Measurements from ENCODE around the gene DCP1A. TPM values are rescaled to one million over a fixed set of nuclear protein-coding genes. Genes with fewer than 3 reads are reported as not detected.

Gene DCP1A
- total and polyA plus RNA-seq, 2 experiments from 2014 or later = 20.4 to 34.5 TPM

DNA sequence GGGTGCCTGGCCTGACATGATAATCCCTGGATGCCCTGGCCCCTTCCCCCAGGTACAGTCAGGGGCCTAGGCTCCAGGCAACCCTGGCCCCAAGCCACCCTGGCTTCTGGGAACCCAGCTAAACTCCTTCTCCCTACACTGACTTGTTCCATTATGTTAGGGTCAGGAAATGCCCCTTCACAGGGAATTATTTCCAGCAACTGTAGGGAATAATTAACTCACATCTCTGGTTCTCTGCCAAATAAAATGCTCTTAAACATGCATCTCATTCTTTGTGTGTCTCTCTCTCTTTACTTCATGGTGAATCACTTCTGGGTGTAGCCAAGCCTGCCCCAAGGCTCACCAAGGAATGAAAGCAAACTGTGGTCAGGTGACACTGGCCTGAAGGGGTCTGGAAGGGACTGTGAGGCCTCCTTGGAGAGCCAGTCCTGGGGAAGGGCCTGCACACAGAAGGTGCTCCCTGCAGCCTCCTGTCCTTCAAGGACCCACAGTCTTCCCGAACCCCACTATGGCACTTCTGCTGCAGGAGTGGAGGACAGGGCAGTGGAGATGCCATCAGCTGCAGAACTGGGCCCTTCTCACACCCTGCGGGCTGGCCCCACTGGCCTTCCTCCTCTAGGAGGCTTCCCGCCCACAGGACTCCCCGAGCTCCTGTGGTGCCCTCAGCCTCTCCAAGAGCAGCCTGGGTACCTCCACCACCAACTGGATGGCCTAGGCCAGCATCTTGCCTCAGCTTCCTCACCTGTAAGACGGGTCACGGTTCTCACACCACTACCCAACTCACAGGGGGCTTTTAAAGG is 109.1 kb downstream of the DCP1A start:
- DNase-seq (ENCODE audit: low spot score) = peak; percentile 75
- Histone ChIP-seq H2AFZ (no peak overlapping the region), H3K4me2 (peak overlapping the region; percentile 19), H3K36me3 (replicated peaks; ENCODE audit: insufficient read depth, low read depth) (no peaks in the 10 kb centered on the region), H3K27ac (peak overlapping the region; percentile 84), H3K27me3 (no peaks in the 10 kb centered on the region), H3K79me2 (peaks cover 37% of the 10 kb centered on the region), H3K4me3 (no peak overlapping the region), H4K20me1 (ENCODE audit: insufficient read depth, poor library complexity, severe bottlenecking) (peaks cover 12% of the 10 kb centered on the region), H3K4me1 (ENCODE audit: insufficient read depth) (peaks cover 18% of the 10 kb centered on the region), H3K9me2 (replicated peaks; ENCODE audit: insufficient read depth) (no peaks in the 10 kb centered on the region), H3K9me3 (ENCODE audit: low read depth) (no peaks in the 10 kb centered on the region)
- TF ChIP-seq EZH2phosphoT487 (IDR thresholded peaks at IDR 0.05; ENCODE audit: low read depth, severe bottlenecking, unreplicated experiment) = no peak
- TF ChIP-seq EZH2 (IDR thresholded peaks at IDR 0.05; ENCODE audit: borderline replicate concordance) = no peak
- TF ChIP-seq, protein P1, sequence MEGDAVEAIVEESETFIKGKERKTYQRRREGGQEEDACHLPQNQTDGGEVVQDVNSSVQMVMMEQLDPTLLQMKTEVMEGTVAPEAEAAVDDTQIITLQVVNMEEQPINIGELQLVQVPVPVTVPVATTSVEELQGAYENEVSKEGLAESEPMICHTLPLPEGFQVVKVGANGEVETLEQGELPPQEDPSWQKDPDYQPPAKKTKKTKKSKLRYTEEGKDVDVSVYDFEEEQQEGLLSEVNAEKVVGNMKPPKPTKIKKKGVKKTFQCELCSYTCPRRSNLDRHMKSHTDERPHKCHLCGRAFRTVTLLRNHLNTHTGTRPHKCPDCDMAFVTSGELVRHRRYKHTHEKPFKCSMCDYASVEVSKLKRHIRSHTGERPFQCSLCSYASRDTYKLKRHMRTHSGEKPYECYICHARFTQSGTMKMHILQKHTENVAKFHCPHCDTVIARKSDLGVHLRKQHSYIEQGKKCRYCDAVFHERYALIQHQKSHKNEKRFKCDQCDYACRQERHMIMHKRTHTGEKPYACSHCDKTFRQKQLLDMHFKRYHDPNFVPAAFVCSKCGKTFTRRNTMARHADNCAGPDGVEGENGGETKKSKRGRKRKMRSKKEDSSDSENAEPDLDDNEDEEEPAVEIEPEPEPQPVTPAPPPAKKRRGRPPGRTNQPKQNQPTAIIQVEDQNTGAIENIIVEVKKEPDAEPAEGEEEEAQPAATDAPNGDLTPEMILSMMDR (IDR thresholded peaks at IDR 0.05; ENCODE audit: poor library complexity) = no peak
- WGBS (ENCODE audit: low lambda C conversion rate, missing lambda C conversion rate) = 91% methylated on average over 6 of the region's 6 CpGs

DNA sequence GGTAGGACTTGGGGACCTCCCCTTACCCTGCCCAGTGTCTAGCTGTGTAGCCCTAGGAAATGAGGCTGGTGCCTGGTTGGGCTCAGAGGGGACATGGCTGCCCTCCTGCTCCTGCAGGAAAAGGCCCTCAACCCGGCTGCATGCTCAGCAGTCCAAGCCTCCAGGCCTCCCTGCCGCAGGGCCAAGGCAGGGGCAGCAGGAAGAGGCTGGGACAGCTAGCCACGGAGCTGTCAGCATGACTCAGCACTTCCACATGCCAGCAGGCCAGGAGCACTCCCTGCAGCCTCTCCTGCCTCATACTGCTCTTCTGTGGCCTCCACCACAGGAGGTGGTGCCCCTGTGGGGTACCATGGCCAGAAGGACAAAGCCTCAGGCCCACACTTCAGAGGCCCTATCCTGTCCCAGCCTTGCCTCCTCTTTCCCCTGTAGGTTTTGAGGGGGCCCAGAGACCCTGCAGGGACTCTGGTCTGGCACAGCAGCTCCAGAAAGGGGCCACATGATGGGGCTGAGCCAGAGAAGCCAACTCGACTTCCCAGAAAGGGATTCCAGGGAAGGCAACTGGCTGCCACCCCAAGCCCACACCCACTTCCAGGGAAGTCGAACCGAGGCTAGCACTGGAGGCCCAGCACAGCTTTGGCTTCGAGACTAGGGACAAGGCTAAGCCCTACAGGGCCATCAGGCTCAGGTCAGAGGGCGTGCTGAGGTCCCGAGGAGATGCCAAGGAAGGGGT is 111.1 kb downstream of the DCP1A start:
- peaks cover 18% of the 10 kb centered on the region for H3K4me1 ChIP-seq (ENCODE audit: insufficient read depth)
- TF ChIP-seq EZH2phosphoT487 (IDR thresholded peaks at IDR 0.05; ENCODE audit: low read depth, severe bottlenecking, unreplicated experiment) = no peak
- TF ChIP-seq EZH2 (IDR thresholded peaks at IDR 0.05; ENCODE audit: borderline replicate concordance) = no peak
- TF ChIP-seq, protein P1 (IDR thresholded peaks at IDR 0.05; ENCODE audit: poor library complexity) = no peak
- H4K20me1 ChIP-seq (ENCODE audit: insufficient read depth, poor library complexity, severe bottlenecking) = no peaks in the 10 kb centered on the region
- H3K4me3 ChIP-seq = no peak overlapping the region
- no peak overlapping the region for H2AFZ ChIP-seq
- DNase-seq (ENCODE audit: low spot score) = peak; percentile 69
- H3K36me3 ChIP-seq (replicated peaks; ENCODE audit: insufficient read depth, low read depth) = no peaks in the 10 kb centered on the region
- H3K4me2 ChIP-seq = no peak overlapping the region
- H3K27me3 ChIP-seq = no peaks in the 10 kb centered on the region
- peak overlapping the region; percentile 56 for H3K27ac ChIP-seq
- H3K79me2 ChIP-seq = peaks cover 17% of the 10 kb centered on the region
- H3K9me2 ChIP-seq (replicated peaks; ENCODE audit: insufficient read depth) = no peaks in the 10 kb centered on the region
- no peaks in the 10 kb centered on the region for H3K9me3 ChIP-seq (ENCODE audit: low read depth)
- WGBS (ENCODE audit: low lambda C conversion rate, missing lambda C conversion rate) = 71% methylated on average over 9 of the region's 9 CpGs

DNA sequence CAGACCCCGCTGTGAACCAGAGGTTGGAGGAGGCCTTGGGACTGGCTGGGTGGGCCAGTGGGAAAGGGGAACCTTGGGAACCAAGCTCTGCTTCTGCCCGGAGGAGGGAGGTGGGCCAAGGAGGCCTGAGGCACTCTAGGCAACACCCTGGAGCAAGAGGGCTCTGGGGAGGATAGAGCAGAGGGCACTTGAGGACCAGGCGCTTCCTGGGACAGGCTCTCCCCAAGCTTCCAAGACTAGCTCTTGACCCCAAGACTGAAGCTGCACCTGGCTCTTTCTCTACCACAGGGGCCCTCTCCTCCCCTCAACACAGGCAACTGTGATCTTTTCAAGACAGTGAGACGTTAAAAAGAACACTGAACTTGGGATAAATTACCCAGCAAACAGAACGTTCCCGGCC is 111.8 kb downstream of the DCP1A start:
- no peak for DNase-seq (ENCODE audit: low spot score)
- WGBS (ENCODE audit: low lambda C conversion rate, missing lambda C conversion rate) = 88% methylated on average over 6 of the region's 6 CpGs
- Histone ChIP-seq H3K4me2 (no peak overlapping the region), H4K20me1 (ENCODE audit: insufficient read depth, poor library complexity, severe bottlenecking) (no peaks in the 10 kb centered on the region), H3K27ac (no peak overlapping the region), H3K9me2 (replicated peaks; ENCODE audit: insufficient read depth) (no peaks in the 10 kb centered on the region), H3K79me2 (peaks cover 10% of the 10 kb centered on the region), H3K9me3 (ENCODE audit: low read depth) (no peaks in the 10 kb centered on the region), H3K4me1 (ENCODE audit: insufficient read depth) (peaks cover 18% of the 10 kb centered on the region), H3K36me3 (replicated peaks; ENCODE audit: insufficient read depth, low read depth) (no peaks in the 10 kb centered on the region), H3K27me3 (no peaks in the 10 kb centered on the region), H3K4me3 (no peak overlapping the region), H2AFZ (no peak overlapping the region)
- TF ChIP-seq EZH2phosphoT487 (IDR thresholded peaks at IDR 0.05; ENCODE audit: low read depth, severe bottlenecking, unreplicated experiment) (no peak), EZH2 (IDR thresholded peaks at IDR 0.05; ENCODE audit: borderline replicate concordance) (no peak)
- TF ChIP-seq, protein P1 (IDR thresholded peaks at IDR 0.05; ENCODE audit: poor library complexity) = no peak
